ENCODE data around the gene ANO7.
A peak's percentile ranks its signal among the peaks of the same experiment; 100 is the strongest.

Gene ANO7

DNA sequence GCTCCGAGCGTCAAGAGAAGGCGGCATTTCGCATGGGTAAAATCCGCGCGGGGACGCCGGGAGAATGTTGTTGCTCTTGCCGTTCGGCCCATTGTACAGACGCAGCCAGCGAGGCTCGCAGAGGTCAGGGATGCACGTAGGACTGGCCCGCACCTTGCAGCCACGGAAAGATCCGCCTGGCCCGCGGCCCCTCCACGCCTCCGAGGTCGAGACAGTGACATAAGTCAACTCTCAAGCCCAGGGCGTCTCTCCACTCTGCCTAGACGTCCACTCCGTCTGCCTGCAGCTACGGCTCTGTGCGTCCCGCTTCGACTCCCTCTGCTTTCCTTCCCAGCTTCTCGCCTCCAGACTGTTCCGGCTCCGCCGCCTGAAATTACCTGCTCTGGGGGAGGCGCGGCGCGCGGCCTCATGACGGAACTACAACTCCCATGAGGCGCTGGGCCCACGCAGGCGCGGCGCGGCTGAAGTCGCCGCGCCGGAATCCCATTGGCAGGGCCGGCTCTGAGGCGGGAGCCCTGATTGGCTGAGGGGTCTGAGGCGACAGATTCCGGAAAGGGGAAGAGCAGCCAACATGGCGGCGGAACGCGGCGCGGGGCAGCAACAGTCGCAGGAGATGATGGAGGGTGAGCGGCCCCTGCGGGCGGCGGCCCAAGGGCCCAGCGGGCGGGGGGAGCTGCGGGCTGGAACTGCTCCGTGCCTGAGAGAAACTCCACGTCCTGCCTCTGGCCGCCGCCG is 38.4 kb upstream of the ANO7 start, which contains the start of gene PPP1R7:
TSS of gene PPP1R7 (plus strand) at position 543 of the 735 bp plus-strand sequence. CDS start at position 572, 29 bp downstream.
- no peak within 1 kb of the TSS for H2AFZ ChIP-seq (ENCODE audit: low read depth, low read length)
- H3K27ac ChIP-seq (ENCODE audit: low read length), result peak within 1 kb of the TSS; percentile 57
- no peaks in the 10 kb centered on the region for H3K9me3 ChIP-seq (ENCODE audit: insufficient read depth, low read length)

DNA sequence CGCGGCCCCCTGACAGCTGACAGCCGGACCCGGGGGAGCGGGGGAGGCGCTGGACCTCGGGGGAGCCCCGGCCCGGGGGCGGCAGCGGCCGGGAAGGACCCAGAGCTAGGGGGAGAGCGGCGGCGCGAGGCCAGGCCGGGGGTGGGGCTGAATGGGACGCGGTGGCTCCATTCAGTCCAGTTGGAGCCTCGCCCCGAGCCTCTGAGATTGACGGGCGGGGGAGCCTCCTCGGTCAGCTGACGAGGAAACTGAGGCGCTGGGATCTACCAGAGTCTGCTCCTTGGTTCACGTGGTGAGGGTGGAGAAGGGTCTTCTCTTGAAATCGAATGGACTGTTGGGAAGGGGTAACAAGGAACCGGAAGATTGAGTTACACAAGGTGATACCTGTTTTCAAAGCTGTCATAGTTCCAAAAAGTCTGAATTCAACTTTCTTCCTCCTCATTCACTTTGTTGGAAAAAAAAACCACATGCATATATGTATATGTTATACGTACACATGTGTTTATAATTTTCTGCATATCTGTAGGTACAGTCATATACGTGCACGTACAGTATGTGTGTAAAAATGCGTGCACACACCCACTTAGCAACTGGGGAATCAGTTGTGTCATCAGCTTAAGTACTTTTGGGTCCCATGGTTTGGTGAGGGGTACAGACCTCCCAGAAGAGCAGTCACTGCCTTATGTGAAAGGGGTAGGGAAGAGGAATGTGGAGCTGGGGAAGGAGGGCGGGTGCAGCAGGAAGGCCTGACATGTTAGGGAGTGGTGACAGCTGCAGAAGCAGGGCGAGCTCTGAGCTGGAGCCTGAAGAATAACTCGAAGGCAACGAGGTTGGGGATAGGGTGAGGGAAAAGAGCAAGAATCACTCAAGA is 37.6 kb upstream of the ANO7 start:
- H3K27ac ChIP-seq (ENCODE audit: low read length), result peak overlapping the region; percentile 40
- H3K9me3 ChIP-seq (ENCODE audit: insufficient read depth, low read length), result no peaks in the 10 kb centered on the region
- H3K4me3 ChIP-seq (ENCODE audit: low read length), result peak overlapping the region; percentile 99
- TF ChIP-seq, protein P1, sequence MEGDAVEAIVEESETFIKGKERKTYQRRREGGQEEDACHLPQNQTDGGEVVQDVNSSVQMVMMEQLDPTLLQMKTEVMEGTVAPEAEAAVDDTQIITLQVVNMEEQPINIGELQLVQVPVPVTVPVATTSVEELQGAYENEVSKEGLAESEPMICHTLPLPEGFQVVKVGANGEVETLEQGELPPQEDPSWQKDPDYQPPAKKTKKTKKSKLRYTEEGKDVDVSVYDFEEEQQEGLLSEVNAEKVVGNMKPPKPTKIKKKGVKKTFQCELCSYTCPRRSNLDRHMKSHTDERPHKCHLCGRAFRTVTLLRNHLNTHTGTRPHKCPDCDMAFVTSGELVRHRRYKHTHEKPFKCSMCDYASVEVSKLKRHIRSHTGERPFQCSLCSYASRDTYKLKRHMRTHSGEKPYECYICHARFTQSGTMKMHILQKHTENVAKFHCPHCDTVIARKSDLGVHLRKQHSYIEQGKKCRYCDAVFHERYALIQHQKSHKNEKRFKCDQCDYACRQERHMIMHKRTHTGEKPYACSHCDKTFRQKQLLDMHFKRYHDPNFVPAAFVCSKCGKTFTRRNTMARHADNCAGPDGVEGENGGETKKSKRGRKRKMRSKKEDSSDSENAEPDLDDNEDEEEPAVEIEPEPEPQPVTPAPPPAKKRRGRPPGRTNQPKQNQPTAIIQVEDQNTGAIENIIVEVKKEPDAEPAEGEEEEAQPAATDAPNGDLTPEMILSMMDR (IDR thresholded peaks at IDR 0.05; ENCODE audit: low read depth, low read length), result no peak
- no peak for TF ChIP-seq EZH2phosphoT487 (IDR thresholded peaks at IDR 0.05; ENCODE audit: low read depth)
- no peaks in the 10 kb centered on the region for H3K27me3 ChIP-seq (ENCODE audit: low read depth, low read length)
- H4K20me1 ChIP-seq (ENCODE audit: insufficient read depth, low read length), result 0 out of 2 replicates have a peak, but pooled peaks cover 4% of the 10 kb centered on the region
- peaks cover 67% of the 10 kb centered on the region for H3K79me2 ChIP-seq (ENCODE audit: low read length)
- H3K4me1 ChIP-seq (ENCODE audit: low read length), result peaks cover 29% of the 10 kb centered on the region
- H3K9ac ChIP-seq (ENCODE audit: low read length), result peak overlapping the region; percentile 76
- no peaks in the 10 kb centered on the region for H3K36me3 ChIP-seq (replicated peaks; ENCODE audit: low read depth, low read length)
- H3K4me2 ChIP-seq (ENCODE audit: low read length), result peak overlapping the region; percentile 98
- H2AFZ ChIP-seq (ENCODE audit: low read depth, low read length), result no peak overlapping the region

More for the DNA sequence above, 38.4 kb upstream of the ANO7 start, which contains the start of gene PPP1R7:
- peak within 1 kb of the TSS; percentile 99 for H3K4me3 ChIP-seq (ENCODE audit: low read length)
- peak within 1 kb of the TSS; percentile 96 for H3K9ac ChIP-seq (ENCODE audit: low read length)
- no peaks in the 10 kb centered on the region for H3K36me3 ChIP-seq (replicated peaks; ENCODE audit: low read depth, low read length)
- H3K79me2 ChIP-seq (ENCODE audit: low read length), result peaks cover 75% of the 10 kb centered on the region
- TF ChIP-seq EZH2phosphoT487 (IDR thresholded peaks at IDR 0.05; ENCODE audit: low read depth), result no peak
- TF ChIP-seq, protein P1 (IDR thresholded peaks at IDR 0.05; ENCODE audit: low read depth, low read length), result peak; percentile 39
- H3K4me1 ChIP-seq (ENCODE audit: low read length), result peaks cover 29% of the 10 kb centered on the region
- 0 out of 2 replicates have a peak, but pooled peaks cover 4% of the 10 kb centered on the region for H4K20me1 ChIP-seq (ENCODE audit: insufficient read depth, low read length)
- peak within 1 kb of the TSS; percentile 98 for H3K4me2 ChIP-seq (ENCODE audit: low read length)
- H3K27me3 ChIP-seq (ENCODE audit: low read depth, low read length), result no peaks in the 10 kb centered on the region

DNA sequence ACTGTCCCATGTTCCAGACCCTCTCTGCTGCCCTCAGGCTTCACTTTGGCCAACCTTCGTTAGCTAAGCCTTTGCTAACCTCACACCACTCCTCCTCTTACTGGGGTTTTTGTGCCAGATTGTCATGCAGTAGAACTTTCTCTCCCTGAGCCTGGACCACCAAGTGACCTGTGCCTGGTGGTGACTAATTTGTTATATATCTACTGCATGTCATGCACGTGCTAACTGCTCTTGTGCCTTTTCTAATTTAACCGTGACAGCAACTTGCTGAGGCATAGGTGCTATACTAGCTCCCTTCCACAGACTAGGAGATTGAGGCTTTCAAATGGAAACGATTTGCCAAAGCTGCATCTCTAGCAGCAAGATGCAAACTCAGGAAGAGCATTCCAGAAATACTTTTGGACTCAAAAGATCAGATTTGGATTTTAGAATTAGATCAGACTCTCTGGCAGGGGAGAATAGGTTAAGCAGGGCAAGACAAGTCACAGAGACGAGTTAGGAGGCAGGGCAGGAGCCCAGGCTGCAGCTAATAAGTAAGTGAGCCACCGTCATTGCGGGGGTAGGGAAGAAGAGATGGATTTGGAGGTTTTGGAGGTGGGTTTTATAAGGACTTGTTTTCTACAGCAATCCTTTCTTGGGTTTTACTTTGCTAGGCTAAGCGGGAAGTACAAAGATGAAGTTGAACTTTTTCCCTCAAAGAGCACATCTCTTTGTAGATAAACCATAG is 36.4 kb upstream of the ANO7 start:
- TF ChIP-seq EZH2phosphoT487 (IDR thresholded peaks at IDR 0.05; ENCODE audit: low read depth), result no peak
- TF ChIP-seq, protein P1 (IDR thresholded peaks at IDR 0.05; ENCODE audit: low read depth, low read length), result no peak
- Histone ChIP-seq H3K27me3 (ENCODE audit: low read depth, low read length) (no peaks in the 10 kb centered on the region), H3K9ac (ENCODE audit: low read length) (no peak overlapping the region), H3K9me3 (ENCODE audit: insufficient read depth, low read length) (no peaks in the 10 kb centered on the region), H3K4me3 (ENCODE audit: low read length) (no peak overlapping the region), H4K20me1 (ENCODE audit: insufficient read depth, low read length) (0 out of 2 replicates have a peak, but pooled peaks cover 4% of the 10 kb centered on the region), H3K4me1 (ENCODE audit: low read length) (peaks cover 17% of the 10 kb centered on the region), H3K27ac (ENCODE audit: low read length) (no peak overlapping the region), H3K36me3 (replicated peaks; ENCODE audit: low read depth, low read length) (no peaks in the 10 kb centered on the region), H3K79me2 (ENCODE audit: low read length) (peaks cover 55% of the 10 kb centered on the region), H2AFZ (ENCODE audit: low read depth, low read length) (no peak overlapping the region), H3K4me2 (ENCODE audit: low read length) (no peak overlapping the region)

Measured in OCI-LY3 (cell line).